HG02623 (cell line): Measurements from ENCODE around the gene WWC1.
A peak's percentile ranks its signal among the peaks of the same experiment; 100 is the strongest.
"Not testable (repeated sequence)": the region's sequence is repeated elsewhere in the genome, so short reads cannot be mapped to it uniquely, and the experiment has no call there.

Experiments
- ATAC-seq: cut with Tn5 transposase; IDR thresholded peaks from one replicate; pipeline ENCODE4 v1.9.1; 2021; ENCODE audit warnings: moderate library complexity; ENCODE audit not compliant: unreplicated experiment

The WWC1 gene

DNA sequence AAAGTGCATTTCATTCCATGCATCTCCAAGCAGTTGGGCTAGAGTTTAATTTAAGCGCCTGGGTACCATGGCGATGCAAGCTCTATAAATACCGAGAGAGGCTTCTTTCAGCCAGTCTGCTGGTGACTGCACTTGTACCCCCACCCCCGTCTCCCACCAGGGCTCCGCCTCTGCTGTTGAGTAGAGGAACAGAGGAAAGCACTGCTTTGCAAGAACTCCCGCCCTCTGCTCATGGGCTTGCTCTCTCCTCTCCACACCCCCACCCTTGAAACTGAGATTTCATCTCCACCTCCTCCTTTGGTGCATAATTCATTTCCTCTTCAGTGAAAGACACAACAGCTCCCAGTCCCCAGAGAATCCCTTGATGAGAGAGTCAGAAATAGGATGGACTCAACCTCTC is 5.1 kb upstream of the WWC1 start:
- ATAC-seq = peak; percentile 26

- ATAC-seq = not testable (repeated sequence)
These were observed 4.6 kb upstream of the WWC1 start for GRCh38 chr5:168286863-168287262.

- ATAC-seq = no peak
These were observed 4.1 kb upstream of the WWC1 start for GRCh38 chr5:168287362-168287761.

GRCh38 chr5:168288349-168289245 is 2.8 kb upstream of the WWC1 start:
- ATAC-seq = no peak

- ATAC-seq = no peak
These were observed 523 bp upstream of the WWC1 start for GRCh38 chr5:168290902-168291341.

- ATAC-seq = peak; percentile 27
These were observed 730 bp downstream of the WWC1 start for GRCh38 chr5:168291964-168292785.

- no peak for ATAC-seq
These were observed 1.6 kb downstream of the WWC1 start for GRCh38 chr5:168292786-168293696.

DNA sequence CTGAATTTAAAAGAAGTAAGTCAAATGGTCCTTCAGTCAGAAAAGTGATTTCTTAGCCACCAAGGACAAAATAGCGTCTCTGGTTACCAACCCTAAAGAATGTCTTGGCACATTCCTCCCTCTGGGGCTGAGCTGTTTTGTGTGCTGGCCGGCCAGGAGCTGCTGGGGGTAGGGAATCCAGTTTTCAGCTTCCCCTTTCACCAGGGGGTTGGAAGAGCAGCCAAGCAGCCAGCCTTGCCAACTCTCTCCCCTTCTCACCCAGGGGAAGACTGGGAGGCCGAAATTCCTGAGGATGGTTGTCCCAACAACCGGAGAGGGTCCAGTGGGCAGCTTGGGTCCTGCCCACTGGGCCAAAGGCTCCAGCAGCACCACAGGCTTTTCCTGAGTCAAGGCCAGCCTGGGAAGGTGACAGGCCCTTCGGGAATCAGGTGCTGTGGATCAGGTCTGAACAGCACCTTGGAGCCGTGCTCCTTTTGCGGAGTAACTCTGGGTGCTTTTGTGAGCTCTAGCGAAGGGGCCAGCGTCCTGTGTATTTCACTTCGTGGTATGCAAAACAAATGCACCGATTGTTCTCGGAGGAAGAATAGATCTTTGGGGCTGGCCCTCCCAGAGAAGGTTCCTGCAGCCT is 4.2 kb downstream of the WWC1 start:
- no peak for ATAC-seq

- no peak for ATAC-seq
These were observed 5.2 kb downstream of the WWC1 start for GRCh38 chr5:168296682-168297081.

GRCh38 chr5:168298949-168299348 is 7.5 kb downstream of the WWC1 start:
- no peak for ATAC-seq

DNA sequence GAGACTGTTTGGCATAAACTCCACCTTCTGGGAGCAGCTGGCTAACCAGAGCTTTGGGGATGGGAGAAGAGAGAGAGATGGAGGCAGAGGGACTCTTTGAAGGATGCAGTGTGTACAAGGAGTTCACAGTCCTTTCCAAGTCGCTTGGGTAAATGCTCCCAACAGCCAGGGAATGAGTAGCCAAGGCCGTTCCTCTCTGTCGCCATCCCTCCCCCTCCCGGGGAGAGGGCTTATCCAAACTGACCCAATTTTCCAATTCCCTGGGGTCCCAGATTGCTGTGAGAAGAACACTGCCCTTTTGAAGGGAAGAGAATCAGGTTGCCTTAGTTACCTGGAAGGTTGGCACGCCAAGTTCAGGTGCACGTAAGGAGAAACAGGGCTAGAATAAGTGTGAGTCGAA is 7.9 kb downstream of the WWC1 start:
- no peak for ATAC-seq

DNA sequence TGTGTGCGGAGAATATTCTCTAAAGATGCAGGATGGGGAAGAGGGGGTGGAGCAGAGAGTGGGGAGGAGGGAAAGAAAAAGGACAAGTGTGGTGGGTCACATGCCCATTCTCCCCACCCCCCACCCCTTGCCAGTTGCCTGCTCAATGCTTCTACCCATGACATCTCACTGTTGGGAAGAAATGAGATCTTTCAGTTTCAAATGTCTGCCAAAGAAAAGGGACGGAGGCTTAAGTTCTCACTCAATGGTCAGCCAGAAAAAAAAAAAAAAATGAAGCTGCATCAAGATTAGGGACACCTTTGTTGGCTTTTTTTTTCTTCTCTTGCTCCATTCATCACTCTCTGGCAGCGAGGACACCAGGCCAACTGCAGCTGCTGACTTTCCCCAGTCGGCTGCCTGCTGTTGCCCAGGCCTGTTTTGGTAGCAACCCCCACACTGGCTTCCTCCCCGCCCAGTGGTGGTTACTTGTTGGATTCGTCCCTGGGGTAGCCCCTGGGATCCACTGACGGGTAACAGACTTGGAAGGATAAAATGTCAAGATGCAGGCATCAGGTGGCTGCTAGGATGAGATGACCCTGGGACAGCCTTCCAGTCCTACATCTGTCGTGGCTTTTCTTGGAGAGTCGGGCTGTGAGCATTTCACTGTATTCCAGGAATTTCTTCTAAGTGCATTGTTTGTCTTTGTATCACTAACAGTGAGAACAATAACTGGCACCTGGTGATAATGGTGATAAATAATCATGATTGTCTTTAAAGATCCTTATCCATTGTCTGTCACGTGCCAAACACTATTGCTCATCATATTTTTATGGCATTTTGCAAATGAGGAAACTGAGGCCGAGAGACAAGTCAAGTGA is 9.1 kb downstream of the WWC1 start:
- ATAC-seq = no peak

DNA sequence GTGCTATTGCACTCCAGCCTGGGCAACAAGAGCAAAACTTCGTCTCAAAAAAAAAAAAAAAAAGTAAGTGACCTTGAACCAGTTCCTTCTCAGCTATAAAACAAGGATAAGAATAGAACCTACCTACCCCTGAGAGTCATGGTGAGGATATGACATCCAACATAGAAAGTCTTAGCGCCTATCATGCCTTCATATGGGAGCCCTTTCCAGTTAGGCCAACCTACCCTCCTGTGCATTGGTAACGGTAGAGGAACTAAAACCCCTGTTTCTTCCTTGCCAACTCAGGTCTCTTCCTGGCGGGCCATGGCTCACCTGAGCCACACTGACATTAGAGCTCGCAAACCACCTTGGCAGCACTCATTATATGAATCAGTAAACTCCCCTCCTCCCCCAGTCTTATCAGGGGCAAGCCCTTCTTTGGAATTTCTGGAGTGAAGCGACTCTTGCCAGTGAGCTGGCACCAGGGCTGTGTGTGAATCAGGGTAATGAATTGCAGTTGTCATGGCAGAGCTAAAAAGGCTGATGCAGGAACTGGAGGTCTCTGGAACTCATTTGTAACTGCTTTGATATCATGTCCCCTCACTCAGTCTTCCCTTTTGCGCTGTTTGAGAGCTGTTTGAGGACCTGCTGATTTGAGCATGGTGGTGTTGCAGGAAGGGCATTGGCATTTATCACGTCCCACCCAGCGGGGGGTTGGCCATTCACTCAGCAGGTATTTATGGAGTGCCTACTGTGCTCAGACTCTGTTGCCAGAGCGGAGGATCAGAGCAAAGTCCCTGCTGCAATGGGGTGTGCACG is 10.3 kb downstream of the WWC1 start:
- no peak for ATAC-seq

GRCh38 chr5:168302785-168303184 is 11.3 kb downstream of the WWC1 start:
- no peak for ATAC-seq

DNA sequence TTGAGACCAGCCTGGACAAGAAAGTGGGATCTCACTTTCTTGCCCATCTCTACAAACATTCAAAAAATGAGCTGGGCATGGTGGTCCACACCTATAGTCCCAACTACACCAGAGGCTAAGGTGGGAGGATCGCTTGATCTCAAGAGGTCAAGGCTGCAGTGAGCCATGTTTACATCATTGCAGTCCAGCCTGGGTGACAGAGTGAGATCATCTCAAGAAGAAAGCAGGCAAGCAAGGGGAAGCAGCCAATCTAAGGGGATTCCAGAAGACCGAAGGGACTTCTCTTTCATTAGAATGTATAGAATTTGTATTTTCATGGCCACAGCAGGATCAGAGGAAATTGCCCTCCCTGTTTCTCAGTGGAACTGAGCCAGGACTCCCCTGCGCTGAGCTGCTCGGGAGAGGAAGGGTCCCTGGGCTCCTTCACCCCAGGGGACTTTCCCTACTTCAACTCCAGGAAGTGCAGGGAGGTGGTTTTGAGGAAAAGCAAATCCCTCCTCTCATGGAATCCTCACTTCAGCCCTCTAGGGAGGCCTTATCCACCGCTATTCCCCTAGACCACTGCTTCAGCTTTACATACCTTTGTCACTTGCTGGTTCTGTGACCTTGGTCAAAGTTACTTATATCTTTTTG is 12.1 kb downstream of the WWC1 start:
- no peak for ATAC-seq

GRCh38 chr5:168304349-168304748 is 12.9 kb downstream of the WWC1 start:
- ATAC-seq = no peak

DNA sequence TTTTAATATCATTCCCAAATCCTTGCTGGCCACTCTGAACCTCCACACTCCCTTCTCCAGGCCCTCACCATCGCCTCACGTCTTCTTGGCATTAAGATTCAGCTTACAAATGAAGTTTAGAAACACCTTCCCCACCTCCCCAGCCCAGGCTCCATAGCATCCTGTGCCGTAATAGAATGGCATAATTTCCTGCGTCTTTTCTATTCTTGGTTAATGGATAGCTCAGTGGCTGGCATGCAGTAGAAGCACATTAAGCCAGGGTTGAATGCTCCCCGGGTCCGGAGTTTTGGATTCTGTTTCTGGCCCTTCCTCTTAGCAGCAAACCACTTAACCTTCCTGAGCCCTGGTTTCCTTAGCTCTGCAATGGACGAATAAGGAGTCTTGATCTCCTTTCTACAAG is 13.8 kb downstream of the WWC1 start:
- no peak for ATAC-seq

- ATAC-seq = no peak
These were observed 15.6 kb downstream of the WWC1 start for GRCh38 chr5:168307022-168307421.
